Activated CD4-positive, alpha-beta T cell treated with anti-CD3 and anti-CD28 coated beads, Interleukin-2, amount 50 U/mL, for 1 hour (primary cell): ENCODE measurements around the gene KREMEN1.

ENCODE experiments used
- DNase-seq: peaks from one replicate; pipeline ENCODE4 v3.0.0-alpha.2; 2020

KREMEN1 gene

DNA sequence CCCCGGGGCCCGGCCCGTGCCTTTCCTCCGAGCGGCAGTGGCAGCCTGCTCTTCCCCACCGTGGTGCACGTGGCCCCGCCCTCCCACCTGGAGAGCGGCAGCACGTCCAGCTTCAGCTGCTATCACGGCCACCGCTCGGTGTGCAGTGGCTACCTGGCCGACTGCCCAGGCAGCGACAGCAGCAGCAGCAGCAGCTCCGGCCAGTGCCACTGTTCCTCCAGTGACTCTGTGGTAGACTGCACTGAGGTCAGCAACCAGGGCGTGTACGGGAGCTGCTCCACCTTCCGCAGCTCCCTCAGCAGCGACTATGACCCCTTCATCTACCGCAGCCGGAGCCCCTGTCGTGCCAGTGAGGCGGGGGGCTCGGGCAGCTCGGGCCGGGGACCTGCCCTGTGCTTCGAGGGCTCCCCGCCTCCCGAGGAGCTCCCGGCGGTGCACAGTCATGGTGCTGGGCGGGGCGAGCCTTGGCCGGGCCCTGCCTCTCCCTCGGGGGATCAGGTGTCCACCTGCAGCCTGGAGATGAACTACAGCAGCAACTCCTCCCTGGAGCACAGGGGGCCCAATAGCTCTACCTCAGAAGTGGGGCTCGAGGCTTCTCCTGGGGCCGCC is 23.1 kb upstream of the KREMEN1 start:
- DNase-seq, result no peak

DNA sequence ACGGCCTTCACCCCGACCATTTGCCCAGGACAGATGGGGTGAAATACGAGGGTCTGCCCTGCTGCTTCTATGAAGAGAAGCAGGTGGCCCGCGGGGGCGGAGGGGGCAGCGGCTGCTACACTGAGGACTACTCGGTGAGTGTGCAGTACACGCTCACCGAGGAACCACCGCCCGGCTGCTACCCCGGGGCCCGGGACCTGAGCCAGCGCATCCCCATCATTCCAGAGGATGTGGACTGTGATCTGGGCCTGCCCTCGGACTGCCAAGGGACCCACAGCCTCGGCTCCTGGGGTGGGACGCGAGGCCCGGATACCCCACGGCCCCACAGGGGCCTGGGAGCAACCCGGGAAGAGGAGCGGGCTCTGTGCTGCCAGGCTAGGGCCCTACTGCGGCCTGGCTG is 22.4 kb upstream of the KREMEN1 start:
- no peak for DNase-seq

DNA sequence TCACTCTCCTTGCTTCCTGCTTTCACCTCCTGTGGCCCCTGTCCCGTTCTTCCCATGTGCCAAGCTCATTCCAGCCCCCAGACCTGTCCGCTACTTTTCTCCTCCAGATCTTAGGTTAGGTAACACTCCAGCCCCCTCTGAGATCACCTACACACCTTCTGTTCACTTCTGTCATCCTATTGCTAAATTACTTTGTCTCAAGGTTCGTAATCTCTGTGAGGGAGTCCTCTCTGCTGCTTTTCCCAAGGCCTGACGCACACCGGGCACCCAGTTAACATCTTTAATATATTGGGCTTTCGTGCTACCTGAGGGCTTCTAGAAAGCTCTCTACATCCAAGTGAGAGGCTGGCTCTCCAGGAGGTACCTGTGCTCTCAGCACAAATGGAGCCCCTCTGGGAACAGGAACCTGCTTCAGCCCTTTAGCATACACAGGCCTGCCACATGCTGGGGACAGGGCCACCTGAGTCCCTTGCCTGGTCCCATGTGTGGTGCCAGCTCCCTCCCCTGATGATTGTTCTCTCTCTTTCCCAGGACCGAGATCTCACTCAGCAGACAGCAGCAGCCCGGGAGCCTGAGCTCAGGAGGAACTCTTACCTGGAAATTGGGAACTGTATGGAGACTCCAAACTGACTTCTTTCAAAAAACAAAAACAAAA is 19.7 kb upstream of the KREMEN1 start:
- DNase-seq, result no peak

DNA sequence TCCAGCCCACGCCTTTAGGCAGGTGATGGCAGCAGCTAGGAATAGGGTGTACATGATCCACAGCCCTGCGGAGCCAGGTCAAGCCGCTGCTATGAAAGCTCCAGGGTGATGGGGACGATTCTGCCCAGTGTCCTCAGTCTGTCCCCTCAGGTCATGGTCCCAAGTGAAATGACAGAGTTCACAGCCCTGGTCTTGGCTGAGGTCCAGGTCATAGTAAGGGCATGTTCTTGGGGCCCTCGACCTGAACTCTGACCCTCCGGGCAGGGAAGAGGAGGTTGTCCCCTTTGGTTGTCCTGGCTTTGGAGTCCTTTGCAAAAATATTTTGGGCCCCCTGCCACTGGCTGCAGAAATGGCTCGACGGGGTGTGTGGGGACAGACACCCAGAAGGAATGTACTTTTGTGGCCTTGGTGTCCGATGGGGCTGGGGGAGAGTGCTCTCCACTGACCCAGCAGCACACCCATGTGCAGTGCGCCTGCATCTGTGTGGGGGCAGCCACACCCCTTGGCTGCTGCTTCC is 18.5 kb upstream of the KREMEN1 start:
- DNase-seq, result no peak

DNA sequence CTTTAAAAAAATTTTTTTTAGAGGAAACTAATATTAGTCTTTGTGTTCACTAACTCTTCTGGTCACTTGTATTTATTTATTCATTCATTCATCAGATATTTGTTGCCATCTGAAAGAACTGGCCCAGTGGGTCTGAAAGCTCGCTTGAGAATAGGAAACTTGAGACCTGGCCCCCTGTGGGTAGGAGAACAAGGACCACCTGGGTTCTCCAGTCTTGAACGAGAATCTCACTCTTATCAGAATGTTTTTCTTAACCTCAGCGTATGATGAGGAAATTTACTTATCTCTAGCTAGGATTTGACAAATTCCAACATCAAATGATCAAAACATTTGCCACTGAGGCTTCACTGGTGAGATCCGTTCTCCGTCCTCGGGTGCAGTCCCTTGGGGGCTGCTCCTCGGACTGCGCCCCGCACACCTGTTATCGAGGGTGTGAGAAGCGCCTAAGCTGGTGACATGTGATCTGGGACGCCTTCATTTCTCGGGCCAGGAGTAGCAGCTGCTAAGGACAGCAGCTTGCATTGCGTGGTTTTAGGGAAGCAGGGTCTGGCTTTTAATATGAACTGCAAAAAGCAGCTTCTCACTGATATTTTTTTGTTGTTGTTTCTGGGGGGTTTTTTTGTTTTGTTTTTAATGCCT is 17.5 kb upstream of the KREMEN1 start:
- DNase-seq, result no peak

DNA sequence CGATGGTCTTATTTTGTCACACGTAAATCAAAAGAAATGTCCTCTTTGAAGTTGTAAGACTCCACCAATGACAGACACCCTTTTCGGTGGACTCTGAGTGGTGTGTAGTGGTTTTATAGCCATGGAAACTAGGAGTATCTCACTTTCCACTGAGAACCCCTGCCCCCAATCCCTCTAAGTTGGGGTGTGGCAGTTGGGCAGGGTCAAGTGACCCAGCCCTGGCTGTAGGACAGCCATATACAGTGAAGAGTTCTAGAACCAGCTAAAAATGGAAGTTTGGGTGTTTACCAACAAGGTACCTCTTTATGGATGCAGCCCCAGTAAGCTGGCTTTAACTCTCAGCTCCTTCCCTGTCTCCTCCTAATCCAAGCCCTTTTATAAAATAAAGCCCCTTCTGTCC is 16.4 kb upstream of the KREMEN1 start:
- no peak for DNase-seq

DNA sequence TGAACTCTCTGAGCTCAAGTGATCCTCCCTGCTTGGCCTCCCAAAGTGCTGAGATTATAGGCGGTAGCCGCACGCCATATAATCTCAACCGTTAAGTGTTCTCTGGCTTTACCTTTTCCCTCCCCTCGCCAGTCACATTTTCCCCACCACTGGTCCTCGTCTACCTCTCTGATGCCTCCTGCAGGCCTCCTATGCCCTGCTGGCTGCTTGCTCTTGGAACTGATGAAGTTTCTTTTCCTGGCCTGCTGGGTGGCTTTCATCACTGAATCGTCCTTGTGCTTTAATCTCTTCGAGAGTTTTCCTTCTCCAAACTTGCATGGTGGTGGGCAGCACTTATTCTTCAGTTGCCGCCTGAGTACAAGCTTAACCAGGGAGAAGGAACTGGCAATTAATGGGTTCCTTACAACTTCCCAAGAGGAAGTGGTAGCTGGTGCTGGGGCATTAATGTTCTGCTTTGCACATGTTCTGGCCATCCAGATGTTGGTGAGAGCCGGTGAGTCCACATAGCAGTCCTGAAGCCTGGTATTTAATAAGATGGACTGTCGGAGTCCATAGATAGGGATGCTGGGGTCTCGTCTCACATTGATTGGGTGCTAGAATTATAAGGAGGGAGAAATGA is 12.5 kb upstream of the KREMEN1 start:
- no peak for DNase-seq

DNA sequence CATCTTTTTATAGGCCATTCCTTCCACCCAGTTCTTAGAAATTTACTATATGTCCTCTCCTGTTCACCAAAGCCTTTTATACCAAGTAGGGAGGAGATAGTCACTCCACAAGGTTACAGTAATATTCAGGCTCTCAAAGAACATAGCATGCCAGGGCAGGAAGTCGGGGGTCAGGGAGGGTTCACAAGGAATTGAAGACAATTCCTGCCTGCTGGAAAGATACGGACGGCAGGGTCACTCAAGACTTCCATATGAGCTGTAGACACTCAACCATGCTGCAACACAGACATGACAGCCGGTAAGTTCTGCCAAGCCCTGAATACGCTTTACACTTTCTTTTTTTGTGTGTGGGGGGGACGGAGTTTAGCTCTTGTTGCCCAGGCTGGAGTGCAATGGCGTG is 11.9 kb upstream of the KREMEN1 start:
- DNase-seq, result no peak

DNA sequence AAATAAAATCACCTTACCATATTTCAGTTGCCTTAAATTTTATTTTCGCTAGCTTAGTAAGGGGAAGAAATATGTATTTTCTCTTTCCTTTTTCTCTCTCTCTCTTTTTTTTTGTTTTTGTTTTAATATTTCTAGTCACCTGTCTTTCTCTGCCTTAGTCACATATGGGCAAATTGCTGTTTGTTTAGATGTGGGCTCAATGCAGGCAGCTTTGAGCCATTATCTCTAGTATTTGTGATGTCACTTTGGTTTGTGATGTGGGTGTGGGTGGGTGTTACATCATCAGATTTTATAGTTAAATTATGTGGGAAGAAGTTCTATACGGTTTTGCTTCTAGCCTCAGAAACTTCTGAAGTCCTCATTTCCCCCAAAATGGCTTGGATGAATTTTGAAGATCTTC is 11.1 kb upstream of the KREMEN1 start, which contains the start of gene C22orf31:
Gene C22orf31 (minus strand): TSS at position 59 of the 400 bp plus-strand sequence. CDS start 39 bp downstream, at position 20.
- no peak for DNase-seq

DNA sequence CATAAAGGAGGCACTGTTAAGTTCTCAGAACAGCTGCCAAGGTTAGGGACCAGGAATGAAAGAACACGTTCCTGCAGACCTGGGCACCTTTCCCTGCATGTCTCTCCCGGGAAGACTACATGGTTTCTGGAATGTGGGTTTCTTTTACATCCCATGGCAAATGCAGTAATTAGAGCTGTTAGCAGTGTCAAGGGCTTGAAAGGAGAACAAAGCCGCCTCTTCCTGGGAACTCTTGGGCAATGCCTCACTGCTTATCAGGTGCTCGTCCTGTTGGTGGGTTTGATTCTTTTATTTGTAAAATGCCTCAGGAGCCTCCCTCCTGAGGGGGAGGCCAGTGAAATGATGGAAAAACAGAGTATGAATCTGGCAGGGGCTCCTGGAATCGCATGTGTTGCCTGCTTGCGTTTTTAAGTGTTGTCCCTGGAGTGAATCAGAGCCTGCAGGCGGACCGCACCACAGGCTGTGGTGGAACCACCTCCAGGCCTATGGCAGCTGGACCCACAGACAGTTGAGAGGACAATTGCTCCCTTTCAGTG is 10.5 kb upstream of the KREMEN1 start:
- no peak for DNase-seq

DNA sequence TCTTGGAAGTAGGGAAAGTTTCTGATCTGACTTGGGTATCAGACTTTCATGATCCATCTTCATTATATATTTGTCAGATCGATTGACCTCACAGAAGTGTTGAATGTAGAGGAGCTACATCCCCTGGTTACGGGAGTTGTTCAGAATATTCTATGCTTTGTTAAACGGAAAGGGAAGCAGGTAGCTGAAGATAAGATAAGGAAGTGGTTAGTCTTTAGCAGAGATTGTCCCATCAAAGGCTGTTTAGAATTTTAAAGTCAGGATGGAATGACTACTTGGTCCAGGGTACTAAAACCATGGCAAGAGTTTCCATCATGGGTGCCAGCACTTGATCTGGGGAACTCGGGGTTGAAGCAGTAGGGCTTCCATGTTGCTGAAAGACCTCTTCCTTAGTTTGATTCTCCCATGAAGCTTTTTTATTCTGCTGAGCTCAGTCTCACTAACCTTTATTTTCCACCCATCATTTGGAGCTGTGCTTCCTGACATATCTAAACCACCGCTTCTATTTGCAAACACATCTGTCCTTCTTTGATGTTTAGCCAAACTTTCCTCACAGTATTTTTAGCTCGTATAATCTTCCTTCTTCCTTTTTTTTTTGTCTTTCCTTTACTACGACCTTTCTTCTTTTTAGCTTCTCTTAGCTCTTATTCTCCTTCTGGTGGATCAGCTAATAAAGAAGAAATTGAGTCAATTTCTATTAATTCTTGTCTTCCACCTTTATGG is 7.2 kb upstream of the KREMEN1 start:
- DNase-seq, result no peak

DNA sequence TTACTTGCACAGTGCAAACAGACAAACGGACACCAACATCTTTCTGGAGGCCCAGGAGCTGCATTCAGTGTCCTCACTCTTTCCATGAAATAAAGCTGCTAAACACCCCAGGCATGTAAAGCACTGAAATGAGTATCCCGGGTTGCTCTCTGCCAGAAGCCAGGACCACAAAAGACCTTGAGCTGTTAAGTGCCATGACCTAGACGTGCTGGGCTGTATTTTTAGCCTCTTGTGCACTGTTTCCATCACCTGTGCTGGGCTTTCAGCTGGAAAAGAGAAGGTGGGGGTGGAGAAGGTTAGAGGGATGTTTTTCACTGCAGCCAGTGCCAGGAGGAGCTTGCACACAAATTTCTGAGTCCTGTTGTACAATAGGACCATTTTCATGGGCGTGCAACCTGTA is 3.4 kb upstream of the KREMEN1 start:
- DNase-seq, result no peak

DNA sequence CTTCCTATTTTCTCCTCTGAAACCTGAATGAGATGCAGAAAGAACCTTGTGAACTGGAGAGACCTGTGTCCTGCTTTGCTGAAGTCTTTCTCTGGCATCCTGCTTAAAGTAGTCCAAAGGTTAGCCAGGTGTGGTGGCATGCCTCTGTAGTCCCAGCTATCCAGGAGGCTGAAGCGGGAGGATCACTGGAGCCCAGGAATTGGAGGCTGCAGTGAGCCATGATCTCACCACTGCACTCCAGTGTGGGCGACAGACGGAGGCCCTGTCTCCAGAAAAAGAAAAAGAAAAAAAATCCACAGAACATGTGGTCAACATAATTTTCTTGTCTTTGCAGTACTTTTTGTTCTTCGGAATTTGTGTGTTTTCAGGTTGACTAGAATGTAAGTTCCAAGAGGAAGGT is 2.3 kb upstream of the KREMEN1 start:
- no peak for DNase-seq

DNA sequence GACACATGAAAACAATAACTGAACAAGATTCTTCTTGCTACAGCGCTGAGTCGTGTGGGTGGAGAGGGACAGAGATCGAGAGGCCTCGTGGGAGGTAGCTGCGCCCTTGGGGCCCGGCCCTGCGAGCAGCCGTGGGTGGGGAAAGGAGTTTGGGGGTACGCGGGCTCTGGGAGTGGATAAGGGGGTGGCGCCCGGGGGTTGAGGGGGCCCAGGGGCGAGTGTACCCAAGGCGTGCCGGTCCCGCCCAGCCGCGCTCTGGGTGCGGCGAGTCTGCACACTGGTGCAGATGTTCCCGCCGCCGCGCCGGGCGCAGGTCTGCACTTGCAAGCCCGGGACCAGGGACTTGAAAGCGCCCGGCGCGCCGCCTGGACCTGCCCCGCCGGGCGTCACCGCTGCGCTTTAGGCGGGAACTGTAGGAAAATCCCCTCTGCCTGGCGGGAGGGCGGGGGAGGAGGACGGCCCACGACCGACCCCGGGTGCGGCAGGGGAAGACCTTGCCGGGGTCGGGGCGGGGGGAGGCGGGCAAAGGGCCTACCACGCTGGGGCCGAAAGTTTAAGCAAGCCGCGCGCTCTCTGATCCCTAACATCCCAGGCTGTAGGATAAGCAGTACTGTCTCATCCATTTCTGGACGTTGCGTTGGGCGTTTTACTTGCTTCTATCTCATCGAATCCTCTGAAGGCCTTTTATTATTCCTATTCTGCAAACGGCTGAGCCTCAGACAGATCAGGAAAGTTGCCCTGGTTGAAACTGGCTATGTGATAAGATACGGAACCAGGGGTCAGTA is 1.4 kb upstream of the KREMEN1 start:
- no peak for DNase-seq

DNA sequence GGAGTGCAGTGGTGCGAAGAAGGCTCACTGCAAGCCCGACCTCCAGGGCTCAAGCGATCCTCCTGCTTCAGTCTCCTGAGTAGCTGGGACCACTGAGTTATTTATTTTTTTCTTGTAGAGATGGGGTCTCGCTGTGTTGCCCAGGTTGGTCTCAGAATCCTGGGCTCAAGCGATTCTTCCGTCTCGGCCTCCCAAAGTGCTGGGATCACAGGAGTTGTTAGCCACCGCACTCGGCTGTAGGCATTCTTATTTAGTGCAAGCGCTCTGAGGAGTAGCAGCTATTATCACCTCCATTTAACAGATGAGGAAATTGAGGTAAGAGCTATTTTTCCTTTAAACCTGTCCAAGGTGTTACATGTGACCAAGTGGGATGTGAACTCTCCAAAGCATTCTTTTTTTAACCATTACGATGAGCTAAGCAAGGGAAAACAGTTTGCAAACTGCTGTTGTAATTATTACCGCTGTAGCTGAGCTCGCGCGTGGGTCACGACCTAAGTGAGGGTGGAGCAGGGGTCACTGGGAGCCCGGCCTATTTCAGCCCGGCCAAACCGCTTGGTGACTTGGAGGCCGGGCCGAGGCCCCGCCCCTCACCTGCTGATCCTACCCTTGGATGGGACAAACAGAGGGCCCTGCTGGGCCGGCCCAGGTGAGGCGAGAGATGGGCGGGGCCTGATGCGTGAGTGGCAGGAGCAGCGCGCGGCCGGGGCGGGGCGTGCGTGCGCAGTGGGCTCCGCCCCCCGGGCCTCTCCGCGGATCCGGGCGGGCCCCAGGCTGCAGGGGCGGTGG is 449 bp upstream of the KREMEN1 start:
- DNase-seq, result peak; percentile 80

DNA sequence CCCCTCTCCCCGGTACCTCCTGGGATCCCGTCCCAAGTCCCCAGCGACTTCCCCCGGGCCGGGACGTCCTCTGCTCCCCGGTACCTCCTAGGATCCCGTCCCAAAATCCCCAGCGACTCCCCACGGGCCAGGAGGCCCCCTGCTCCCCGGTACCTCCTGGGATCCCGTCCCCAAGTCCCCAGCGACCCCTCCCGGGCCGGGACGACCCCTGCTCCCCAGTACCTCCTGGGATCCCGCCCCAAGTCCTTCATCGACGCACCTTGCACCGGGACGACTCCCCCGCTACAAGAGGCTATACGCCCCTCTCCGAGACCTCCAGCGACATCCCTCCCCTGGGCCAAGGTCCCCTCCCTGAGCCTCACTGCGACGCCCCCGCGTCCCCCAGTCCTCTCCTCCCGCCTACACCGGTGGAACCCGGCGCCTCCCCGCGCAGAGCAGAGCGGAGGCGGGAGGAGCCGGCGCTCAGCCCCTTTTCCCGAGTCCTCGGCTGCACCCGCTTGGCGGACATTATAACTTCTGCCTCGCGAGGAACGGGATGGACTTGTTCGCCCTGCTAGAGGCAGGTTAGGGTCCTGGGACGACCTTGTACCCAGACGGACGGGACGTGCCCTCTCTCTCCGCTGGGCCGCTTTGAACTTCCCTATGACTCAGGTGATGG is 912 bp downstream of the KREMEN1 start:
- no peak for DNase-seq

DNA sequence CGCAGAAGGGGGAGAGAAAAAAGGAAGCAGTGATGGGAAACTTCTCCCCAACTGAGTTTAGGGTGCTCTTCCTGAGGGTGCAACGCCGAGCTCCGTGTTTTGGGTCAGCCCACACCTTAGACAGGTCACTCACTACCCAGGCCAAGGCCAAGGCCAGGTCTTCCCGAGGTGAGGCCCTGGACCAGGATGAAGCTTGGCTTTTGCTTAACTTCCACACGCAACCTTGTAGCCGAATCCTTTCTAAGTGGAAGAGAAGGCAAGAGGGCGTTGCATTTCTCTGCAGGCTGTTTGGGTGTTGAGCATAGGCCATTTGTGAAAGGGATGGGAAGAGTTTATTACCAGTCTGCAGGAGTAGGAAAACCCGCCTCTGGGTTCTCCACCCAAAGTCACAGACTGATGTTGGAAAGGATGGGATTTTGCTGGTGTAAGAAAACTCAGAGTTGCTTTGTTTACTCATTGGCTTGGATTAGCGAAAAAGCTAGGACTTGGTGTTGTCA is 1.5 kb downstream of the KREMEN1 start:
- no peak for DNase-seq

DNA sequence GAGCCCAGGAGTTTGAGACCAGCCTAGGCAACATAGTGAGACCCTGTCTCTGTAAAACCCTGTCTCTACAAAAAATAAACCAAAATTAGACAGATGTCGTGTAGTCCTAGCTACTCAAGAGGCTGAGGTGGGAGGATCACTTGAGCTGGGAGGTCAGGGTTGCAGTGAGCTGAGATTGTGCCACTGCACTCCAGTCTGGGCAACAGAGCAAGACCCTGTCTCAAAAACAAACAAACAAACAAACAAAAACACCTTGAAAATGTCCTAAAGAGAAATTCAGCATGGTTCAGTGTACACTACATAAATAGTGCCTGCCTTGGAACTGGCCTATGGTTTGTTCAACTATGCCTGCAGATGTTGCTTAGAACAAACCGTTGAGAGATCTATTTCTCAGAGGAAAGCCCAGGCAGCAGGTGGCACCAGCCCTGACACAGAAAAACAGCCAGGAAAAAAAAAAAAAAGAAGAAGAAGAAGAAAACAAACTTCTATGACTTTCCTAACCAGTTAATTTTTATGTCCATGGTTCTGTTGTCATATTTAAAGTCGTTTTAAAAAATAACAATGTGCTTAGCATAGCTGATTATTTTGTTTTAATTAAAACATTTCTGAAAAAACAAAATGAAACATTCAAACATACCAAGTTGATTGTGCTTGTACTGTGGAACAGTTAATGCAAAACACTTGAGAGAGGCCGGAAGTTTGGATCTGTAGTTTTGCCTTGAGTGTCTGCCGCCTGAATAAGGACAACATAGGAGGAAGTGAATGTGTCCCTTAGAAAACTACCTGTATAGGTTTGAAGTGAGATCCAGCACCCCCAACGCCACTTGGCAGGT is 5.4 kb downstream of the KREMEN1 start:
- no peak for DNase-seq

DNA sequence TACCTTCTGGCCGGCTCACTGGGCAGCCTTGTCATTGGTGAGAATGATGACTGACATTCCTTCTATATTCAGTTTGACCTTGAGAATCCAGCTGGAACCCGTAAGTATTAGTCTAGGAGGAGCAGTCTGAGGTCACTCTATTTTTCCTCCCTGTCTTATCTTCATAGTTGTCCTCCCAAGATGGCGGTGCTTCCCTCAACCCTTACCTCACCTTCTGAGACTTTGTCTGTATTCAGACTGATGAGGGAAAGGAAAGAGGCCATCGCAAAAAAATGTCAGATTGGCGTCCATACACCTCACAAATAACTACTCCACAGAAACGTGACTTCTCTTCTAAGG is 6.0 kb downstream of the KREMEN1 start:
- no peak for DNase-seq
